Osteoblast (primary cell): ENCODE results near the gene GOLPH3. TPM values are rescaled to one million over a fixed set of nuclear protein-coding genes. Genes with fewer than 3 reads are reported as not detected.
"Not testable (repeated sequence)": the region's sequence is repeated elsewhere in the genome, so short reads cannot be mapped to it uniquely, and the experiment has no call there.

Source experiments
- DNase-seq: peaks from one replicate; pipeline ENCODE4 v3.0.0; 2011; ENCODE audit warnings: low spot score, mixed read lengths; ENCODE audit not compliant: insufficient read length; ENCODE audit errors: missing footprints
- H2AFZ ChIP-seq: 2 replicates; pipeline ENCODE4 v1.6.0; 2011; ENCODE audit warnings: mild to moderate bottlenecking, low read length
- H3K27ac ChIP-seq: 2 replicates; pipeline ENCODE4 v1.5.1; 2011; ENCODE audit warnings: mild to moderate bottlenecking, low read depth, low read length, moderate library complexity
- H3K27me3 ChIP-seq: 2 replicates; pipeline ENCODE4 v1.6.0; 2012; ENCODE audit warnings: mild to moderate bottlenecking, control low read depth, inconsistent platforms, low read length, moderate library complexity; ENCODE audit not compliant: insufficient read depth
- H3K36me3 ChIP-seq: 2 replicates; pipeline ENCODE4 v1.5.1; 2011; ENCODE audit warnings: mild to moderate bottlenecking, low read length, control low read depth, moderate library complexity; ENCODE audit not compliant: insufficient read depth
- H3K4me1 ChIP-seq: 2 replicates; pipeline ENCODE4 v1.5.1; 2011; ENCODE audit warnings: mild to moderate bottlenecking, low read length, control low read depth, moderate library complexity; ENCODE audit not compliant: insufficient read depth
- H3K4me2 ChIP-seq: 2 replicates; pipeline ENCODE4 v1.6.0; 2011; ENCODE audit warnings: mild to moderate bottlenecking, low read length; ENCODE audit not compliant: insufficient read depth
- H3K4me3 ChIP-seq: fragments of 200-600 bp; sonication (generic); 3 replicates; pipeline ENCODE4 v1.5.1; 2012; ENCODE audit warnings: mild to moderate bottlenecking, low read length, inconsistent platforms; ENCODE audit not compliant: insufficient read depth
- H3K79me2 ChIP-seq: 2 replicates; pipeline ENCODE4 v1.6.0; 2012; ENCODE audit warnings: mild to moderate bottlenecking, low read length, control low read depth, inconsistent platforms; ENCODE audit not compliant: insufficient read depth
- H3K9me3 ChIP-seq: 2 replicates; pipeline ENCODE4 v1.5.1; 2011; ENCODE audit warnings: low read depth, low read length, control low read depth
- H4K20me1 ChIP-seq: 2 replicates; pipeline ENCODE4 v1.6.0; 2012; ENCODE audit warnings: mild to moderate bottlenecking, low read length, control low read depth; ENCODE audit not compliant: insufficient read depth
- total RNA-seq: library from RNA; depleted of rRNA; stranded (reverse); fragments of >200 nt; gene quantifications from 2 replicates; pipeline ENCODE4 v1.2.3, GENCODE V29; 2012
- TF ChIP-seq, protein P1 (sequence below): IDR thresholded peaks from 2 replicates; pipeline ENCODE4 v1.5.1; 2011; ENCODE audit warnings: mild to moderate bottlenecking, low read depth, low read length, moderate library complexity; ENCODE audit errors: extremely low read depth

The GOLPH3 gene
- total RNA-seq, 1 donor: 83.2 TPM

DNA sequence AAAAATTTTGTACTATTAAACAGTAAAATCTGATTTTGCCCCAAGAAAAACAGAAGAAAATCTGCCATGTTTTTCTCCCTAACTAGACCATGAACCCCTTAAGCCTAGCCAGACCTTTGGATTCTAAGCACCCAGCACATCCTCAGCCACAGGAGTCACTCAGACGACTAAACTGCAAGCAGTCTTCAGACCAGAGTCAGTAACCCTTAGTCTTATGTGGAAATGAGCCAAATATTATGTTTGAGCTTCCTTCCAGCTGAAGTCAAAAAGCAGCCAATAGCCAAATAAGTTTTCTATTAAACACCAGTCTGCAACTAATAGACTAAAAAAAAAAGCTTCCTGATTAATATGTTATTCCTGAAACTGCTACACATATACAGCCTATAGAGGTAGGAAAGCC, 47.4 kb downstream of the GOLPH3 start:
- Histone ChIP-seq H3K36me3 (peaks cover 41% of the 10 kb centered on the region), H3K79me2 (peaks cover 96% of the 10 kb centered on the region), H3K4me2 (no peak overlapping the region), H3K4me1 (no peaks in the 10 kb centered on the region), H4K20me1 (peaks cover 21% of the 10 kb centered on the region), H3K4me3 (no peak overlapping the region), H3K27me3 (no peaks in the 10 kb centered on the region), H3K9me3 (no peaks in the 10 kb centered on the region), H3K27ac (no peak overlapping the region), H2AFZ (no peak overlapping the region)
- no peak for DNase-seq
- TF ChIP-seq, protein P1, sequence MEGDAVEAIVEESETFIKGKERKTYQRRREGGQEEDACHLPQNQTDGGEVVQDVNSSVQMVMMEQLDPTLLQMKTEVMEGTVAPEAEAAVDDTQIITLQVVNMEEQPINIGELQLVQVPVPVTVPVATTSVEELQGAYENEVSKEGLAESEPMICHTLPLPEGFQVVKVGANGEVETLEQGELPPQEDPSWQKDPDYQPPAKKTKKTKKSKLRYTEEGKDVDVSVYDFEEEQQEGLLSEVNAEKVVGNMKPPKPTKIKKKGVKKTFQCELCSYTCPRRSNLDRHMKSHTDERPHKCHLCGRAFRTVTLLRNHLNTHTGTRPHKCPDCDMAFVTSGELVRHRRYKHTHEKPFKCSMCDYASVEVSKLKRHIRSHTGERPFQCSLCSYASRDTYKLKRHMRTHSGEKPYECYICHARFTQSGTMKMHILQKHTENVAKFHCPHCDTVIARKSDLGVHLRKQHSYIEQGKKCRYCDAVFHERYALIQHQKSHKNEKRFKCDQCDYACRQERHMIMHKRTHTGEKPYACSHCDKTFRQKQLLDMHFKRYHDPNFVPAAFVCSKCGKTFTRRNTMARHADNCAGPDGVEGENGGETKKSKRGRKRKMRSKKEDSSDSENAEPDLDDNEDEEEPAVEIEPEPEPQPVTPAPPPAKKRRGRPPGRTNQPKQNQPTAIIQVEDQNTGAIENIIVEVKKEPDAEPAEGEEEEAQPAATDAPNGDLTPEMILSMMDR: no peak

GRCh38 chr5:32123889-32124676, 50.0 kb downstream of the GOLPH3 start:
- no peaks in the 10 kb centered on the region for H3K4me1 ChIP-seq
- no peak overlapping the region for H3K4me2 ChIP-seq
- no peak overlapping the region for H3K4me3 ChIP-seq
- TF ChIP-seq, protein P1: no peak
- peaks cover 55% of the 10 kb centered on the region for H3K36me3 ChIP-seq
- no peaks in the 10 kb centered on the region for H3K27me3 ChIP-seq
- no peak overlapping the region for H3K27ac ChIP-seq
- peaks cover 18% of the 10 kb centered on the region for H4K20me1 ChIP-seq
- no peak overlapping the region for H2AFZ ChIP-seq
- no peak for DNase-seq
- no peaks in the 10 kb centered on the region for H3K9me3 ChIP-seq
- peaks cover 90% of the 10 kb centered on the region for H3K79me2 ChIP-seq

GRCh38 chr5:32123058-32123805, 50.9 kb downstream of the GOLPH3 start:
- peaks cover 85% of the 10 kb centered on the region for H3K79me2 ChIP-seq
- H3K9me3 ChIP-seq: no peaks in the 10 kb centered on the region
- no peak overlapping the region for H2AFZ ChIP-seq
- peaks cover 18% of the 10 kb centered on the region for H4K20me1 ChIP-seq
- H3K4me1 ChIP-seq: no peaks in the 10 kb centered on the region
- no peak overlapping the region for H3K4me2 ChIP-seq
- DNase-seq: no peak
- H3K4me3 ChIP-seq: no peak overlapping the region
- no peak overlapping the region for H3K27ac ChIP-seq
- H3K27me3 ChIP-seq: no peaks in the 10 kb centered on the region
- peaks cover 57% of the 10 kb centered on the region for H3K36me3 ChIP-seq
- TF ChIP-seq, protein P1: no peak

DNA sequence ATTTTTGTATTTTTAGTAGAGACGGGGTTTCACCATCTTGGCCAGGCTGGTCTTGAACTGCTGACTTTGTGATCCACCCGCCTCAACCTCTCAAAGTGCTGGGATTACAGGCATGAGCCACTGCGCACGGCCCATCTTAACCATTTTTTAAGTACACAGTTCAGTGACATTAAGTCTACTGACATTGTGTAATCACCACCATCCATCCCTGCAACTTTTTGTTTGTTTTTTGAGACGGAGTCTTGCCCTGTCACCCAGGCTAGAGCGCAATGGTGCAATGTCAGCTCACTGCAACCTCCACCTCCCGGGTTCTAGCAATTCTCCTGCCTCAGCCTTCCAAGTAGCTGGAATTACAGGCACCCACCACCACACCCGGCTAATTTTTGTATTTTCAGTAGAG, 55.2 kb downstream of the GOLPH3 start:
- Histone ChIP-seq H3K4me1 (peaks cover 15% of the 10 kb centered on the region), H3K79me2 (peaks cover 80% of the 10 kb centered on the region), H3K36me3 (peaks cover 52% of the 10 kb centered on the region), H4K20me1 (peaks cover 21% of the 10 kb centered on the region)
- H2AFZ ChIP-seq, H3K9me3 ChIP-seq, H3K4me3 ChIP-seq, DNase-seq, H3K27ac ChIP-seq, H3K27me3 ChIP-seq, H3K4me2 ChIP-seq: not testable (repeated sequence)
